ENCODE measurements around the gene ATG2B.
"Not testable (repeated sequence)": the region's sequence is repeated elsewhere in the genome, so short reads cannot be mapped to it uniquely, and the experiment has no call there.

The ATG2B gene

DNA sequence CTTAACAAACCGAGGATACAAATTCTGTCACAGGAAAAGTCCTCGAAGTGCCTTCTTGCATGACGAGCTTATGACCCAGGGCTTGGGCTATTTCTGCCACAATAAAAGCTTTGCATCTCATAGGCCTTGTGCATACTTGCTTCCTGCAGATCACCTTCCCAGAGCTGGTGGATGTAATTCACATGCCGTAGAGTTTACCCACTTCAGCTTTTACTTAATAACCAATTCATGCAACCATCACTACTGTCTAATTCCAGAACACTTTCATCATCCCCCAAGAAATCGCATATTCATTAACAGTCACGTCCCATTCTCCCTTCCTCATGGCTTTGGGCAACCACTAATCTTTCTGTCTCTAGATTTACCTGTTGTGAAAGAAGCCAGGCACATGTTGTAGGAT lies 116.1 kb downstream of the ATG2B start:
- no peak for DNase-seq

DNA sequence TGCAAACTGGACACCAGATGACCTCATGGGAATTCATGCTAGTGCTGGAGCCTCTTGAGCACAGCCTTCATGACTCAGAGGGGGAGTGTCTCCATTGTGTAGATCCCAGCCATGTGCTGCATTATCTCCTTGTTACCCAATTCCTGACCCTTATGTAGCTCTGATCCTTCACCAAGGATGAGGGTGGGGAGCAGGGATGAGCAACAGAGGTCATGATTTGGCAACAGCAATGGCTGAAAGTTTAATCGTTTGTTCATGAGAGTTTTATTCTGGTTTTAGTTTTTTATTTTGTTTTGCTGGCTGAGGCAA lies 116.6 kb downstream of the ATG2B start:
- DNase-seq, result no peak

DNA sequence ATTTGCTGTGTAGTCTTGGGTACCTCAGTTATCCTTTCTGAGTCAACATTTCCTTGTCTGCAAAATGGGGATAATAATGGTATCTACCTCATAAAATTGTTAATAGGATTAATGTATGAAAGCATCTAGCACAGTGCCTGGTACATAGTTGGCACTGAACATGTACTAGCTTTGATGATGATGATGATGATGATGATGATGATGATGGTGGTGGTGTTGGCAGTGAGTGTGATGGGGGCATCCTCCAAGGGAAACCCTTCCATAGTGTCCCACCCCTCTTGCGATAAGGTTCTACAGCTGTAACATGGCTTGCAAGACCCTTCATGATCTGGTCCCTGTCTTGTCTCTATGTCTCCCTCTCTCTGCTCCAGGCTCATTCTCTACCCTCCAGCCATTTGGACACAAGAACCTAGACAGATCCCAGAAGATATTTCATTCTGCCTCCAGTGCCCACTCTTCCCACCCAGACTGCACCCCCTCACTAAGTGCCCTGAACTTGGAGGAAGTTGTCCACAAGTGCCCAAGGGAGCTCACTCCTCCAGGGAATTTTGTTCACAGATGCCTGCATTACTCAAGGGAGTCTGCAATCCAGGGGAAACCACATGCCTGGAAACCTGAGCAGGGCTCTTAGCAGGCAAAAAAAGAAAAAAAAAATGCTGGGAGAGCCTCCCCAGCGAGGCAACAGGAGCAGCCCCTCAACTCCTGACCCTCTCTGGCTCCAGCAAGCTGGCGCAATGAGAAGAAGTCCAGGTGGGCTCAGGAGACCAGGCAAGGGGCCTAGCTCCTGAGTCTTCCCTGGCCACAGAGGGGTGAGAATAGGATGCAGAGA lies 117.2 kb downstream of the ATG2B start:
- no peak for DNase-seq

DNA sequence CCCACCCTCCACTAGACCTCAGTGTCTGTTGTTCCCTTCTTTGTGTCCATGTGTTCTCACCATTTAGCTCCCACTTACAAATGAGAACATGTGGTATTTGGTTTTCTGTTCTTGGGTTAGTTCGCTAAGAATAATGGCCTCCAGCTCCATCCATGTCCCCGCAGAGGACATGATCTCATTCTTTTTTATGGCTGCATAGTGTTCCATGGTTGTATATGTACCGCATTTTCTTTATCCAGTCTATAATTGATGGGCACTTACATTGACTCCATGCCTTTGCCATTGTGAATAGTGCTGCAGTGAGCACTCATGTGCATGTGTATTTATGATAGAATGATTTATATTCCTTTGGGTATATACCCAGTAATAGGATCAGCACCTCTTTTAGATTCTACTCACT lies 118.1 kb downstream of the ATG2B start:
- DNase-seq, result not testable (repeated sequence)

DNA sequence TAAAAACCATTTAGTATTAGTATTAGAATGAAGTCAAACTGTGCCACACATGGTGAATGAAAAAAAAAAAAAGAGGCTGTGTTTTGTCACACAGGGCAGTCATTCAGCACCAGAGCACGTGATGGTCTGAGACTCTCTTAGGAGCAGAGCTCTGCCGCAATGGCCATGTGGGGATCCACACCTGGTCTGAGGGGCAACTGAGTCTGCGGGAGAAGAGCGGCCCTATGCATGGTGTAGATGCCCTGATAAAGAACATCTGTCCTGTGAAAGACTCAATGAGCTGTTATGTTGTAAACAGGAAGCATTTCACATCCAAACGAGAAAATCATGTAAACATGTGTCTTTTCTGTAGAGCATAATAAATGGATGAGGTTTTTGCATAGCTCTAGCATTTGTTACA lies 119.4 kb downstream of the ATG2B start:
- no peak for DNase-seq

DNA sequence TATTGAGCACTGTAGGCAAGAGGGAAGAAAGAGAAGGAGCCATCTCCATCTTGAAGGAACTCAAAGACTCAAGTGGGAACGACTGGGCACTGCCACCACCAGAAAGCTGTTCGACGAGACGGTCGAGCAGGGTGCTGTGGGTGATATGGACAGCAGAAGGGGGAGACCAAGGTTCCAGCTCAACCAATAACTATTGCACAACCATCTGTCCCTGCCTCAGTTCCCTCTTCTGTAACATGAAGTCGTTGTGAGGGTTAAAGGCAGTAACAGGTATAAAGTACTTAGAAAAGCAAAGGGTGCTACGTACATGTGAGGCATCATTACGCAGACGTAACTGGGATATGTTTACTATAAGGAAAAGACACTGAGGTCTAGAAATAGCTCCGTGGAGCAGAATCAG lies 121.0 kb downstream of the ATG2B start:
- DNase-seq, result no peak

DNA sequence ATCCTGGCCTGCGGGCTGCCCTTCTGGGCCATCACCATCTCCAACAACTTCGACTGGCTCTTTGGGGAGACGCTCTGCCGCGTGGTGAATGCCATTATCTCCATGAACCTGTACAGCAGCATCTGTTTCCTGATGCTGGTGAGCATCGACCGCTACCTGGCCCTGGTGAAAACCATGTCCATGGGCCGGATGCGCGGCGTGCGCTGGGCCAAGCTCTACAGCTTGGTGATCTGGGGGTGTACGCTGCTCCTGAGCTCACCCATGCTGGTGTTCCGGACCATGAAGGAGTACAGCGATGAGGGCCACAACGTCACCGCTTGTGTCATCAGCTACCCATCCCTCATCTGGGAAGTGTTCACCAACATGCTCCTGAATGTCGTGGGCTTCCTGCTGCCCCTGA lies 122.5 kb downstream of the ATG2B start:
- no peak for DNase-seq

DNA sequence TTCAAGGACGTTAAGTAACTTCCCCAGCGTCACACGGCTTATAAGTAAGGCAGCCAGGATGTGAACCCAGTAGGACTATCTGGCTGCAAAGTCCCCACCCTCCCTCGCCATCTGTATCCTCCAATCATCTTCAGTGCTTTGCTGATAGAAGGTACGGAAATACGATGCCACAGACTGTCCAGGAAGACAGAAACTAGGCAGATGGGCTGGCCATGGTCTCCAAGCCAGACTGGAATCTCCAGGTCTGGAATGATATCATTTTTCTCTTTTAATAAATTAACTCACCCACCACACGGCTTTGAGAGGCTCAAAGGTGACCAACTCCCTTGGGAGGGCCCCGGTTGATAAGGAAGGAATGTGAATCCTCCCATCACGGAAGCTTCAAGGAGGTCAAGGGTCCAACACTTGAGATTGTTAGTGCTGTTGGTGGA lies 123.4 kb downstream of the ATG2B start:
- no peak for DNase-seq

DNA sequence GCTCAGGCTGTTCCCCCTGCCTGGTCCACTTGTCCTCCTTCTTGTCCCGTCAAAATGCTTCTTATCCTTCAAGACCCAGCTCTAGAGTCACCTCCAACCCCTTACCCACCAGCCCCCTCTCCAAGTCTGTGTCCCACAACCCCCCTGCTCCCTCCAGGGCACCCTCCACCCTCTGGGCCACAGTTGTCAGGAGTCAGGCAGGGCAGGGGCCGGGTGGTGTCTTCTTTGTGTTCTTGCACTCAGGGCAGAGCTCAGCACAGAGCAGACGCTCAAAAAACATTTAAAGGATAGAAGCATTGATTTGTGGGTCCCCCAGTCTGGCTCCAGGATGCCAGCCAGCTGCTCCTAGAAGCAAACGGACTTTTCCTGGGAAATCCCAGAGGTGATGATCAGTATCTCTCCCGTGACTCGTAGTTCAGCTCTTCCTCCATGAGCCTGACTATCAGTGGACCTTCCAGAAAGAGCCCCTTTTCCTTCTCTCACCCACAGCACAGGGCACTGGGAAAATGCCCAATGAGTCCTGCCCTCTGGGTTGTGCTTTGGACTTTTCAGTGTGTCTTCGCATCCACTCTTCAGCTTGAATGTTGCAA lies 124.4 kb downstream of the ATG2B start:
- DNase-seq, result no peak

DNA sequence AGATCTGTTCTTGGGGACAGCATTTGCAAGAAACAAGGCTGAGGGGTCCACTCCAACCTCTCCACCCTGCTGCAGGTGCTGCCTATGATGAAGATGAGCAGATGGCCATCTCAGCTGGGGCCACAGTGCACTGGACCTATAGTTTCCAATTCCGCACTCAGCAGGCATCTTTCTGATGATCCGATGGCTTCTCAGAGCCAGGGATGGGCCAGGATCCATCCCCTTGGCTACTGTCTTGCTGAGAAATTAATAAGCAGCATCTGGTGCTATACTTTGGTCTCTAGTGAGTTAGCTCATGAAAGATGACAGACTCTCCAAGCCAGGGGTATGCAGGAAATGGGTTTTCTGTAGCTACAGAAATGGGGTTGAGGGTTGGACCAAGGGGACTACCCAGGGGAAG lies 125.5 kb downstream of the ATG2B start:
- no peak for DNase-seq

DNA sequence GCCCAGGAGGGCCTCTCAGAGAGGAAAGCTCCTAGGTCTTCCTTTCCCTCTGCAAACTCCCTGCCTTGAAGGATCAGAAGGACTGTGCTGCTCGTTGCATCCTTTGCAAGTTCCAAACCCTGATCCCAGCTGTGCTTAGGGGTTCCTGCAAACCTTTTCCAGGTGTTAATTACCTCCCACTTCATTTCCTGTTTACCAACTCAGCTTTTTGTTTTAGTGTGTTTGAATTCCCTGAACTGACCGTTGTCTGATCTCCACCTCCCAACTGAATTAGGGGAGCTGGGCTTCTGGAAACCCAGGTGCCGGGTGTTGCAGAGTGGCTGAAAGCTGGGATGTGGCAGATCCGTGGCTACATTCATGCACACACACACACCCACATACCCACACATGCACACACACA lies 127.7 kb downstream of the ATG2B start:
- no peak for DNase-seq

DNA sequence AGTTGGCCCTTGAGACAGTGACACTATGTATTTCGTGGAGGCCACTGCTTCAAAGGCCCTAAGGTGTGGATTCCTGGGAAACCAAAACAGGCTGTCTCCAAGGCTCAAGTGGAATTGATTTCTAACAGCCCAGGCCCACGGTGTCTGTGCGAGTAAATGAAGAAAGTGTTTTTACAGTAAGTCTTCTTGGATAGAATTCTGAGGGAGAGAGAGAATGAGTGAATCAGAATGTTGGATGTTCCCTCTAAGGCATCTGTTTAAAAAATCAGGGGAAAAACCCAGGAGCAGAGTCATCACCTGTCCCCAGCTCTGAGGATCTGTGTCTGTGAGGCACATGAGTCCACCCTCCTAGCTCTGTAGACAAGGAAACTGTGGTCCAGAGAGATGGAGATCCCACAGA lies 129.5 kb downstream of the ATG2B start:
- DNase-seq, result no peak

DNA sequence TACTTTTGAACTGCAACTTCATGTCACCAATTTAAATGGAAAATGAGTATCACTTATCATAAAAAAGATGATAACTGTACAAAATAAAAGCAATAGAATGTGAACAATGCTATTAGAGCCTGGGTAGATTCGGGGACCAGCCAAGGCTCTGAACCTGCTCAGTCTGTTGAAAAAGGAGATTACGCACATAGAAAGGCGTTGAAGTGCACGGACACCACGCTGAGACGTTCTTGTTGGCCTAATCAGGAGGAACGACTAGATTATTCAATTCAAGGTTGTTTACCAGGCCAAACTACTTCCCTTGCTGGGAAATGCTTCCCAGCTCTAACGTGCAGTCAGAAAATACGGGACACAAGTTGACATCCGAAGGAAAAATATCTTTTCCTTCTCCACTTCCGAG lies 130.6 kb downstream of the ATG2B start:
- no peak for DNase-seq

DNA sequence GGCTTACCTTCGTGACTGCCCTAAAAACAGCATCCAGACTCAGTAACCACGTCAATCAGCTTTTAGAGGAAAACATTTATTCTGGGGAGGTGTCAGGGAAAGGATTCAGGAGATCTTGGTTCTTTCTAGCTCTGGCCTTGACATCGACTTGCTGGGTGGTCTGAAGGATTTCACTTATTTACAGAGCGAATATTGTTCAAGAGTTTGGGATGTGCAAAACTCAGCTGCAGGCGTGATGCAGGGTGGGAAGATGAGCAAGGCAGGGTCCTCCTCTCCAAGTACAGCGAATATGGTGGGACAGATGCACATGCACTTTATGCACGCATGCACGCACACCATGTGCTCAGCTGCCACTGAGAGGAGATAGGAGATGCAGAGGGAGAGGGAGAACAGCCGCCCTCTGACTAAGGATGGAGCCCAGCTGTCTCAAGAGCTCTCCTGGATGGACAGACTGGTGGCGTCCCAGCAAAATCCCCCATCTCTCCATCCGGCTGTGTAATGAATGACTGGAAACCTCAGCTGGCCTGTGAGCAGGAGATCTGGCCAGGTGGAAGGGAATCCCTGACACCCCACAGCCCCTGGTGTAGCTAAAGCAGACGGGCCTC lies 131.5 kb downstream of the ATG2B start:
- no peak for DNase-seq

DNA sequence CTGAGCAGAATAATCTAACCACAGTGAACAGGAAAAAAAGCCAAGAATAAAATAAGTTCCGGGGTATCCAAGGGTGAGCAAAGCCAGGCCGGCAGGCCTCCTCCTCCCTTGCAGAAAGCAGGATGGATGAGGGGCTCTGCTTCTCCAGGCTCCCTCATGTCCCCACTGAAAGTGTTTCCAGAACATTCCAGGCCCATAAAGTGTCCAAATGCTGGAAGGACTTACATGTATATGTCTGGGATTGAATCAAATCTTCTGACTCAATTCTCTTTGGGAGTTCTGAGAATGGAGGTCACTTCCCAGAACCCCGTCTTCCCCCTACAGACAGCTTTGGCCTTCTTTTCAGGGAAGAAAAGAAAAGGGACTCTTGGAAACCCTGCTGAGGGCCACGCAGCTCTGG lies 132.1 kb downstream of the ATG2B start:
- no peak for DNase-seq

DNA sequence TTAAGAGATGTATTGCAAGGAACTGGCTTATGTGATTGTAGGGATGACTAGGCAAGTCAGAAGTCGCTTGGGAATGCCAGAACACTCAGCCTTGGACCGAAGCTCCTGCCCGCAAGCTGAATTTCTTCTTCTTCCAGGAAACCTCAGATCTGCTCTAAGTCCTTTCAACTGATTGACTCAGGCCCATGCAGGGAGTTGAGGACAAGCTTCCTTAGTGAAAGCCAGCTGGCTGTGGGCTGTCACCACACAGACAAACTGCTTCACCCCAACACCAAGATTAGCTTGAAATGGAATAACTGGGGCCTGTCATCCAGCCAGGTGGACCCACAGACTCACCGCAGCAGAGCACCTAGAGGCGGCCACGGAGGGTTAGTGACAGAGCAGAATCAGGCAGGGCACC lies 133.8 kb downstream of the ATG2B start:
- no peak for DNase-seq

Data from NCI-H526 treated with DMSO at 0.1 percent for 48 hours (cell line).